GM12878 (cell line): ENCODE measurements around the gene PIGU. TPM values are rescaled to one million over a fixed set of nuclear protein-coding genes. Genes with fewer than 3 reads are reported as not detected.

Experiments used
- ATAC-seq: fragments of 200-7000 bp; cut with Tn5 transposase; 3 replicates; pipeline ENCODE4 v1.9.1; 2020; ENCODE audit warnings: mild to moderate bottlenecking, moderate library complexity
- BruUV-seq: library from RNA; stranded (reverse); fragments of 400-500 nt; replicated peaks from 2 replicates; lab custom pipeline; 2021; lab: Mats Ljungman, UMichigan
- CTCF ChIA-PET: fragments of 300-600 bp; sonication (Branson Sonifier 250); formaldehyde crosslinking; extraction: SDS; loops from one replicate; lab custom pipeline; 2021; ENCODE audit warnings: inconsistent platforms; lab: Yijun Ruan, JAX
- POLR2A ChIA-PET: fragments of 350-600 bp; formaldehyde crosslinking; extraction: SDS; loops from one replicate; lab custom pipeline; 2021; ENCODE audit warnings: inconsistent platforms; lab: Charles Lee
- RAD21 ChIA-PET: fragments of 300-600 bp; sonication (Branson Sonifier 250); formaldehyde crosslinking; loops from one replicate; lab custom pipeline; 2023; ENCODE audit warnings: antibody characterized with exemption; ENCODE audit not compliant: unreplicated experiment; lab: Charles Lee
- SMC1A ChIA-PET: fragments of 300-600 bp; sonication (Branson Sonifier 250); formaldehyde crosslinking; loops from one replicate; lab custom pipeline; 2023; ENCODE audit not compliant: unreplicated experiment, uncharacterized antibody; lab: Charles Lee
- DNase-seq: peaks from one replicate; pipeline ENCODE4 v3.0.0-alpha.2; 2011; ENCODE audit warnings: low read depth, low spot score
- FAIRE-seq: peaks from 3 replicates; lab custom pipeline; 2011; peaks lifted over from hg19 to GRCh38; lab: Jason Lieb, UNC
- H2AFZ ChIP-seq: 2 replicates; pipeline ENCODE4 v1.6.0; 2011; ENCODE audit warnings: low read depth, low read length, control low read depth; ENCODE audit not compliant: control insufficient read depth
- H3K27ac ChIP-seq: 2 replicates; pipeline ENCODE4 v1.5.1; 2011; ENCODE audit warnings: control low read depth; ENCODE audit not compliant: control insufficient read depth, insufficient read depth
- H3K27me3 ChIP-seq, 2 experiments: replicated peaks in 1 of 2; 2 replicates each; pipeline versions ENCODE4 v1.6.0 to v1.6.1; 2011; ENCODE audit warnings: low read length in 1 of 2; ENCODE audit not compliant: control insufficient read depth in 2 of 2, insufficient read depth in 2 of 2
- H3K36me3 ChIP-seq, 2 experiments: 2 replicates each; pipeline ENCODE4 v1.5.1; 2011; ENCODE audit warnings: low read length in 1 of 2; ENCODE audit not compliant: control insufficient read depth in 2 of 2, insufficient read depth in 2 of 2
- H3K4me1 ChIP-seq: 2 replicates; pipeline ENCODE4 v1.6.1; 2011; ENCODE audit warnings: mild to moderate bottlenecking, low read length, moderate library complexity, mixed read lengths; ENCODE audit not compliant: control insufficient read depth, insufficient read depth
- H3K4me2 ChIP-seq: 2 replicates; pipeline ENCODE4 v1.6.0; 2011; ENCODE audit warnings: control low read depth; ENCODE audit not compliant: control insufficient read depth, insufficient read depth
- H3K4me3 ChIP-seq: fragments of 200-600 bp; sonication (generic); 2 replicates; pipeline ENCODE4 v1.5.1; 2016
- H3K79me2 ChIP-seq: 2 replicates; pipeline ENCODE4 v1.6.0; 2011; ENCODE audit warnings: low read length; ENCODE audit not compliant: control insufficient read depth, insufficient read depth
- H3K9ac ChIP-seq: 2 replicates; pipeline ENCODE4 v1.8.0; 2011; ENCODE audit warnings: low read length, control low read depth, mixed read lengths; ENCODE audit not compliant: control insufficient read depth, insufficient read depth
- H3K9me3 ChIP-seq: replicated peaks from 3 replicates; pipeline ENCODE4 v1.5.1; 2011; ENCODE audit warnings: mild to moderate bottlenecking, low read length; ENCODE audit not compliant: control insufficient read depth, insufficient read depth
- H4K20me1 ChIP-seq: 2 replicates; pipeline ENCODE4 v1.6.0; 2011; ENCODE audit not compliant: control insufficient read depth, insufficient read depth
- BCL11A ChIP-seq: IDR thresholded peaks from 2 replicates; pipeline ENCODE4 v1.6.1; 2011; ENCODE audit warnings: low read depth, low read length
- BRCA1 ChIP-seq: IDR thresholded peaks from 2 replicates; pipeline ENCODE4 v1.6.1; 2011; ENCODE audit warnings: low read depth, low read length, improper control_type of control experiment
- CREB1 ChIP-seq: IDR thresholded peaks from 2 replicates; pipeline ENCODE4 v1.6.1; 2012; ENCODE audit warnings: low read depth, mild to moderate bottlenecking, inconsistent platforms
- CREM ChIP-seq: IDR thresholded peaks from 2 replicates; pipeline ENCODE4 v1.6.1; 2014; ENCODE audit warnings: antibody characterized with exemption, low read depth
- KDM1A ChIP-seq: fragments of 200-600 bp; sonication (generic); IDR thresholded peaks from 2 replicates; pipeline ENCODE4 v1.6.1; 2016; ENCODE audit warnings: borderline replicate concordance
- KLF5 ChIP-seq: fragments of 450-650 bp; IDR thresholded peaks from 2 replicates; pipeline ENCODE4 v1.6.1; 2014; ENCODE audit warnings: mild to moderate bottlenecking; ENCODE audit not compliant: partially characterized antibody
- MXI1 ChIP-seq: fragments of 150-350 bp; IDR thresholded peaks from 2 replicates; pipeline ENCODE4 v1.6.1; 2011; ENCODE audit warnings: low read depth, mild to moderate bottlenecking, inconsistent platforms, low read length, improper control_type of control experiment
- PML ChIP-seq: IDR thresholded peaks from 2 replicates; pipeline ENCODE4 v1.6.1; 2012; ENCODE audit warnings: low read length, inconsistent platforms
- TCF3 ChIP-seq: IDR thresholded peaks from 2 replicates; pipeline ENCODE4 v1.6.1; 2012; ENCODE audit warnings: low read depth, mild to moderate bottlenecking, low read length, borderline replicate concordance; ENCODE audit not compliant: insufficient read depth
- TCF7 ChIP-seq: IDR thresholded peaks from 2 replicates; pipeline ENCODE4 v1.6.1; 2014; ENCODE audit warnings: antibody characterized with exemption, borderline replicate concordance
- YY1 ChIP-seq: IDR thresholded peaks from 2 replicates; pipeline ENCODE4 v1.6.1; 2011; ENCODE audit warnings: low read depth, mild to moderate bottlenecking, low read length
- WGBS: methylation state at CpG from one replicate; pipeline ENCODE4 v1.1.6; 2016; ENCODE audit warnings: low lambda C conversion rate; ENCODE audit not compliant: insufficient replicate concordance, insufficient coverage; ENCODE audit errors: missing lambda C conversion rate; 5-methylcytosine and 5-hydroxymethylcytosine counted together
- in situ Hi-C: fragments of 300-500 bp; cut with MboI; formaldehyde crosslinking; loops from 9 replicates; pipeline ENCODE4 v1.14.3; 2018; ENCODE audit warnings: mixed read lengths
- intact Hi-C: fragments of 100-400 bp; cut with micrococcal nuclease; formaldehyde crosslinking; loops from one replicate; pipeline ENCODE4 v1.14.2; 2022; ENCODE audit not compliant: unreplicated experiment
- polyA plus RNA-seq, 11 experiments: library from polyadenylated mRNA; depleted of rRNA in 4 of 11; unstranded in 6 of 11; stranded (reverse) in 5 of 11; fragments of >200 nt; fragmentation: Nextera tagmentation in 4 of 11; fragmentation: Illumina TruSeq in 1 of 11; extraction: Ambion mirVana in 4 of 11; extraction: Trizol in 1 of 11; gene quantifications; 1 replicate in 1 of 11; 2 replicates in 10 of 11; pipeline versions ENCODE4 v1.2.1 to v1.2.3, GENCODE V29; 2011 to 2016; ENCODE audit warnings: inconsistent platforms in 2 of 11, missing spikeins in 2 of 11, low read depth in 1 of 11
- total RNA-seq, 4 experiments: library from RNA; depleted of rRNA in 3 of 4; stranded (reverse); fragments of >200 nt in 3 of 4; fragmentation: Illumina TruSeq in 1 of 4; extraction: Trizol in 1 of 4; gene quantifications; 2 replicates each; pipeline versions ENCODE4 v1.2.1 to v1.2.3, GENCODE V29; 2013 to 2021

PIGU gene
- total and polyA plus RNA-seq, 10 of the 15 experiments (the other 5 are each of a cell fraction or from before 2014, with no cell fraction given): 4.1 to 88.2 (median 25.0) TPM

DNA sequence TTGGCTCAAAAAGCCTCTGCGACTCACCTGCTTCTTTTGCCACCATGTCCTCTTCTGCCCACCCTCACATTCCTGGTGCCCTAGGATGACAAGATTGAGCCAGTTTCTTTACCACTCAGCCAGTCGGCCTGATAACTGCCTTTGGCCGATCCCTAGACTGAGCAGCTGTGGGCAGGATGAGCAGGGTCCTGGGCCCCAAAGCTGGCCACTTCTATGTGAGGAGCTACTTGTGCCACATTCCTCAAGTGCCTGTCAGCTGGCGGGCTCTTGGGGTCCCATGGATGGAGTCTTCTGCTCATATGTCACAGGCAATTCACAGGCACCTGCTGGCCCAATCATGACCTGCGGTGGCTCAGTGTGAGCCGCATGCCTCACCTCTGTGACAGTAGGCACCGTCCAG is 144.1 kb downstream of the PIGU start:
- no TSS peak for BruUV-seq
- FAIRE-seq (no peak), ATAC-seq (no peak), DNase-seq (no peak)
- intact Hi-C loops: no loop called here
- ChIA-PET RAD21 (no interaction called here), POLR2A (no interaction called here), CTCF (interaction anchor here (1.1 to 3.3 kb wide), 3 partner anchors 15 to 237 kb away, joined by 3 to 15 read pairs (median 13); no protein-coding TSS in a partner anchor), SMC1A (interaction anchor here (0.6 kb wide), 1 partner anchor 380 kb away, joined by 5 read pairs; no protein-coding TSS in a partner anchor)
- in situ Hi-C loops: no loop called here
- Histone ChIP-seq H3K27ac (no peak overlapping the region), H3K9me3 (no peaks in the 10 kb centered on the region), H3K36me3 (peaks cover 18 to 39% of the 10 kb centered on the region in 2 experiments), H3K27me3 (no peaks in the 10 kb centered on the region), H3K4me1 (no peaks in the 10 kb centered on the region), H3K9ac (no peak overlapping the region), H3K4me3 (no peak overlapping the region), H4K20me1 (no peaks in the 10 kb centered on the region), H3K4me2 (no peak overlapping the region), H2AFZ (no peak overlapping the region), H3K79me2 (no peaks in the 10 kb centered on the region)
- WGBS: 92% methylated on average over 7 of the region's 7 CpGs
- TF ChIP-seq CREM (no peak), TCF3 (no peak), BCL11A (no peak), CREB1 (no peak), YY1 (no peak), BRCA1 (no peak), KLF5 (no peak), MXI1 (no peak), PML (no peak), TCF7 (no peak), KDM1A (no peak)
